Raji (cell line): Measurements from ENCODE around the gene AGTPBP1.

Source experiments
- POLR2A ChIP-seq: IDR thresholded peaks from 2 replicates; pipeline ENCODE4 v1.6.1; 2011; ENCODE audit warnings: low read depth, low read length, control low read depth; ENCODE audit not compliant: insufficient read depth

The AGTPBP1 gene

GRCh38 chr9:85524531-85524930, 217.2 kb downstream of the AGTPBP1 start:
- TF ChIP-seq POLR2A = no peak

GRCh38 chr9:85523202-85523601, 218.6 kb downstream of the AGTPBP1 start:
- no peak for TF ChIP-seq POLR2A

GRCh38 chr9:85522459-85523092, 219.2 kb downstream of the AGTPBP1 start:
- TF ChIP-seq POLR2A = no peak

DNA sequence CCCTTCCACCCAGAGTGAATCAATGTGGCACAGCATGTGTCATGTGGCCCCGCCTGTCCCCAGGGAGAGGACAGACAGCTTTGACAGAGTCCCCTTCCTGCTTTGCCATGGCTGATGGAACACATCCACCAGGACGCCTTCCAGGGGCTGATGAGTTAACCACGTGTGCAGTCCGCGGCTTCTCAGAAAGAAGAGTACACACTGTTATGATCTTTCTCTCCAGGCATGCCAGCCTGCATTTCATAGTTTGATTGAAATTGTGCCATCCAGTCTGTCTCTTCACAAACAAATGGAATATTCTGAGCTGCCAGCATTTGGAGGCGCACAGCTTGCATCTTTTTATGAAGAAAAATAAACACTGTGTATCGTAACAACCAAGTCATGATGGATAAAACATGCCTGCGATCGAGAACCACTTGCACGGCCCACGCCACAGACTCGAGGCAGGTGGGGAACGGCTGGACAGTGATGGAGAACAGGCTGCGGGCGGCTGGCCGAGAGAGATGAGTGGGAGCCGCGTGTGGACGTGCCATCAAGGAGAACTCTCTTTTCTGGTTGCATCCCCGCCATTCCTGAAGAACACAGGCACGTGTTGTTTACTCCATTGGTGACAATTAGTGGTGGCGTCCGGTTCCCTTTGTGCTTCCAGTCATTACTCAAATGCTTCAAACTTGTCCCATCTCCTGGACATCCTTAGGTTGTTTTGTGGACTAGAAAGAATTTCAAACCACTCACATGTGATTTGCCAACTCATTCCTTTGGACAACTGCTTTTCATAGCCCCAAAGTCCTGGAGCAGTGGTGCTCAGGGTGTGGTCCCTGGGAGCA, 220.2 kb downstream of the AGTPBP1 start:
- no peak for TF ChIP-seq POLR2A

DNA sequence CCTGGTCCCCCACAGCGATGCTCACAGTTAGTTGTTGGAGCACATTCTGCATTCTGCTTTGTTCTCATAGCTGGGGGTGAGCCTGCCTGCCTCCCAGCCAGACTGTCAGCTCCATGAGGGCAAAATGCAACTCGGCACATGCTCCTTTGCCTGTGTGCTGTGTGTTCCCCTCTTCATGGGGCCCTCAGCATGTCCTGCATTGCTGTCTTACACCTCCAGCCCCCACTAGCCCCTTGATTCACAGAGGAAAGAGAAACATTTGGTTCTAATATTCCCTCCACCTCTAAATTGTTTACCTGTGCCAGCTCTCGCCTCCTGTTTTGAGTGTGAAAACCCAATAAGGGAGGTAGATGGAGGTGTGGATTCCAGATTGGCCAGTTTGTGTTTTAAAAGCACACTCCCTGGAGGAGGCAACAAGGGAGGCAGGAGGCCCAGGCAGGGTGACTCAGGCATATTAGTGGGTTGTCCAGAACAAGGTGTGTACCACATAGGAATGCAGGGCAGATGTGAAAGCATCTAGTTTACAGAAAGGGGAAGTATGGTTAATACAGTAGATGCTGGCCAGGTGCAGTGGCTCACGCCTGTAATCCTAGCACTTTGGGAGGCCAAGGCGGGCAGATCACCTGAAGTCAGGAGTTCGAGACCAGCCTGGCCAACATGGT, 224.6 kb downstream of the AGTPBP1 start:
- TF ChIP-seq POLR2A = no peak

DNA sequence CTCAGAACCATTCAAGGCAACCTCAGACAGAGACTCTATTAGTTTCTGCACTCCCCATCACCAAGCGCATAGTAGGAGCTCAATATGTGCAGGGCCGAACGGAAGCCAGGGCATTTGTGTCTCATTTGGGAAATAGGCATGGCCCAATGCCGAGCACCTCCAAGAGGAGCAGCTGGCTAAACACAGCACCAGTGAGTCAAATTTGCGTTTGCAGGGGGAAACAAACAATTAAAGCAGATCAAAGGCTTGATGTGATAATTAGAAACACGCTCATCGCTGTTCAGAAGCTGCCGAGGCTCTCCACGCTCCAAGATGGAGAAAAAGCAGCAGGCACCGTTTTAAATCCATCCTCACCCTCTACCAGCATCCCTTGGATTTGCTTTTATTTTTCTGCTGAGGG, 225.3 kb downstream of the AGTPBP1 start:
- no peak for TF ChIP-seq POLR2A

GRCh38 chr9:85515021-85515420, 226.7 kb downstream of the AGTPBP1 start:
- no peak for TF ChIP-seq POLR2A

DNA sequence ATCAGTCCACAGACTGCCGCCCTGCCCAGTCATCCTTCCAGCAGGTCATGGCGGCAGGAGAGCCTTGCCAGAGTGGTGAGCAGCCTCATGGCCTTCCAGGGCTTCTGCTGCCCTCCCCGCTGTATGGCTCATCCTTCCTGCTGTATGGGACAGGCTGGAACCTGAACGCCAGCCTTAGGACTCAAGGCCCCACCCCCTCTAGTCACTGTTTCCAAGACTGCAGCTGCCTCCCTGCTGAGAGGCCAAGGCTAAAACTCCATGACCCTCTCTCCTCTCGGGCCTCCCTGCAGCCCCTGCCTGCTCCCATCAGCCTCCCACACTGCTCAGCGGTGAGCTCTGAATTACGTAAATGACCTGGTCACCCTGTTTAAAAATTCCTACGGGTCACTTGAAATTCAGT, 227.5 kb downstream of the AGTPBP1 start:
- no peak for TF ChIP-seq POLR2A

DNA sequence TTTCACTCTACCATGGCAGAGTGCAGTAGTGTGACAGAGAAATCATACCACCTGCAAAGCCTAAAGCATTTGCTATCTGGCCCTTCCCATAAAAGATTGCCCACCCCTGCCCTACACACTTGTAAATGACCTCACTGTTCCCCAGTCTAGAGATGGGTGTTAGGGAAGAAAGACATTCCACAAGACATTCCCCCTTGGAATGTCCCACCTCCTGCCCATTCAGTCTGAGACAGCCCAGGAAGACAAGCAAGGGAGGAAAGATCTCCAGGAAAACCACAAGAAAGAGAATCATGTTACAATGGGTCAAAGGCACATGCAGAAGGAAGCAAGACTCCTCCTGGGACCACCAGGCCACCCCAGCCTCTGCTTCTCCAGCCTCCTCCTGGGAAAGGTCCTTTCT, 230.0 kb downstream of the AGTPBP1 start:
- no peak for TF ChIP-seq POLR2A

DNA sequence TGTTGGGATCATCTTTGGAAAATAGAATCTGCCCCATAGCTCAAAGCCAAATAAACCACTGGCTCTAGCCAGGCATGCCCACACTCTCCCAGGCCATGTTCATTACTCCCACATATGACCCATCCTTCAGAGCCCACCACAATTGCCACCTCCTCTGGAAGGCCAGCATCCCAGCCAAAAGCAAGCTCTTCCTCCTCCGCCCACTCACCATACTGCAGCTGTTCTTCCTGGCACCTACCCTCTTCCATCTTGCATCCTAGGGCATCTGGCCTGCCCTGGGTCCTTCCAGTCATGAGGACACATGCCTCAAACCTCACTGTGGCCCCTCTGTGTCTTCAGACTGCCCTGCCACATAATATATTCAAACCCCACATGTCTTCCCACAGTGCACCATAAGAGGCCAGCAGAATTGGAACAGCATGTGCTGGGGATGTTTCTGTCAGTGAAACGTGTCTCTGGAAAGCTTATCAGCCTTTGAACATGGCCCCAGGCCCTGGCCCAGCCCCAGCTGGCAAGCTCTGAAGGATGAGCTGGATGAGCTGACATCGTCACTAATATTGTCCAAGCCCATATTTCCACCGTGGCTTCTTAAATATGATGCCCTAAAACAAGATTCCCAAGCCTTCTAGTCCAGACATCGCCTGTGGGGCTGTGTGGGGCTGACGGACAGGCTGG, 230.8 kb downstream of the AGTPBP1 start:
- no peak for TF ChIP-seq POLR2A

DNA sequence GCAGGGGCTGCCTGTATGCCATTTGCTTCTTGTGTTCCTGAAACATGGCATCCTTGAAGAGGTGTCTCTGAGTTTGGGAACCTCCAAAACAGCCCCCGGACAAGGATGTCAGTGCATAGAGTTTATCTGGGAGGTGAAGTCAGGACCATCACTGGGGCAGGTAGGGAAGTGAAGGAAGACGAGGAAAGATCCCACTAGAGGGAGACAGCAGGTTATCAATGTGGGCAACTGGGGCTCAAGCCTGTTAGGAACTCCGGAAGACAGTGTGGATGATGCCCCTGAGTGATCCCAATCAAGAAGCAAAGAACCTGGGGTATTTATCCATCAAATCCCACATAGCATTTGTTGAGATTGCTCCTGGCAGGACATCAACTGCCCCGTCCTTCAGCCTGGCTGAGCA, 233.1 kb downstream of the AGTPBP1 start:
- no peak for TF ChIP-seq POLR2A

DNA sequence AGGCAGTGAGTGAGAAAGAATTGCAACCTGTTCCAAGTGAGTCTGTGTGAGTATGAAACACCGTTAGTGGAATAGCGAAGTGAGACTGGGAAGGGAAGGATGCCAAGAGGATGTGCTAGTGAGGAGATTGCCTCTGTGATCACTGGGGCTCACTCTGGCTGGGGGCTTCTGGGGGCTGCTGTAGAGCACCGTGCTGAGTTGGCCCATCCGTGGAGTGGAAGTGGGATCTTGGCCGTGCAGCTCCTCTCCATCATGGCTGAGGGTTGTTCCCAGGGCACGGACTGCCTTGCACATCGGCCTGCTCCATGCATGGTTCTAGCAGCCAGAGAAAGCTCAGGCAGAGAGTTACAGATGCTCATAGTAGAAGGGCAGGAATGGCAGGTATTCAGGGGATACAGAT, 236.1 kb downstream of the AGTPBP1 start:
- no peak for TF ChIP-seq POLR2A

DNA sequence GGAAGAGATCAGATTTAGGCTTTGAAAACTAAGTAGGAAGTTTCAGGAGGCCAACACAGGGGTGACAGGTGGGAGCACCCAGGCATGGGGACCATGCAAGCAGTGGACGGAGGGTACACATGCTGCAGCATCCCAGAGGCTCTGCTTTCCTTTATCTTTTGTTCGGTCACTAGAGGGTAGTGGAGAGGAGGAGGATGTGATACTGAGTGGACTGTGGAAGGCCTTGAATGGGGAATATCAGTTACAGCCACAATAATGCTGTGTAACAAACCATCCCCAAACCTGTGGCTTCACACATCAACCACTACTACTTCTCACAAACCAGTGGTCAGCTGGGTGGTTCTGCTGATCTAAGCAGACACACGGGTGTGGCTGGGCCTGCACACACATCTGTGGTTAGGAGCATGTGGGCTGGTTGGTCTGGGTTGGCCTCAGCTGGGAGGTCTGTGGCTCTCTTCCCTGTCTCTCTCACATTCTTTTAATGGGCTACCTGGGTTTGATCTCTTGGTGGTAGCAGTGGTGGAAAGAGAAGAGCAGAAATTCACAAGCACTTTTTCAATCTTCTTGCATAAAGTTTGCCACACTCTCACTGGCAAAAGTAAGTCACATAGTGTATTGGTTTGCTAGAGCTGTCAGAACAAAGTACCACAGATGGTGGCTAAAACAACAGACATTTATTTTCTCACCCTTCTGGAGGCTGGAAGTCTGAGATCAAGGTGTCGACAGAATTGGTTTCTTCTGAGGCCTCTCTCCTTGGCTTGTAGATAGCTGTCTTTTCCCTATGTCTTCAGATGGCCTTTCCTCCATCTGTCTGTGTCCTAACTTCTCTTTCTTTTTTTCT, 238.7 kb downstream of the AGTPBP1 start:
- TF ChIP-seq POLR2A = no peak

DNA sequence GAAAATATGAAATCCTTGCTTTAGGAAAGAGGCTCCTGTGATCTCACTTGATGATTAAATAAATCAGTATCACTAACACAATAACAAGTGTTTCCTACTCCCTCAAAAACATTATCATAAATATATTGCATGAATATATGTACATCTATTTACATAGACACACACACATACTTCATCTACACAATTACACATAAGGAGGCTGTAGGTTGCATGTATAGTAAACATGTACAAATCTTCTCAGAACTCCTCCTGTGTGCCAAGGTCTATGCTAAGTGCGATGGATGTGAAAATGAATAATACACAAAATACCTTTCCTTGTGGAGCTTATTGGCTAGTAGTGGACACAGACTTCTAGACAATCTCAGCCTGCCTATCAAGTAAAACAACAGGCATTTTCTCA, 239.9 kb downstream of the AGTPBP1 start:
- TF ChIP-seq POLR2A = no peak

- TF ChIP-seq POLR2A = no peak
Observed at GRCh38 chr9:85501456-85501855, 240.3 kb downstream of the AGTPBP1 start.
